Vagina (tissue), 2 donors: ENCODE results near the gene ZC3HAV1L.

Source experiments
- CTCF ChIP-seq, 3 experiments: fragments of 450-650 bp in 2 of 3; fragments of 200-600 bp in 1 of 3; sonication (generic) in 1 of 3; IDR thresholded peaks; one replicate each; pipeline ENCODE4 v1.5.1; 2017 to 2019; ENCODE audit warnings: antibody characterized with exemption in 3 of 3, mild to moderate bottlenecking in 2 of 3, moderate library complexity in 2 of 3
- POLR2A ChIP-seq, 2 donors: fragments of 450-650 bp; IDR thresholded peaks; one replicate each; pipeline ENCODE4 v1.6.1; 2017; ENCODE audit warnings: antibody characterized with exemption in 2 of 2, mild to moderate bottlenecking in 2 of 2, moderate library complexity in 2 of 2
- POLR2AphosphoS5 ChIP-seq, 2 donors: sonication (generic); formaldehyde crosslinking; IDR thresholded peaks; one replicate each; pipeline ENCODE4 v1.9.0; 2017; ENCODE audit warnings: antibody characterized with exemption in 2 of 2, mild to moderate bottlenecking in 2 of 2, low read depth in 1 of 2; ENCODE audit not compliant: insufficient read depth in 1 of 2

- no peak for TF ChIP-seq POLR2AphosphoS5 (IDR thresholded peaks at IDR 0.05; ENCODE audit: insufficient read depth in 1 of 2, low read depth in 1 of 2)
- TF ChIP-seq POLR2A (IDR thresholded peaks at IDR 0.05) = no peak
- TF ChIP-seq CTCF (IDR thresholded peaks at IDR 0.05) = no peak
Observed at GRCh38 chr7:139054101-139054500, 18.3 kb upstream of the ZC3HAV1L start.
